ENCODE measurements around the gene SNN.
A peak's percentile ranks its signal among the peaks of the same experiment; 100 is the strongest.

The SNN gene

GRCh38 chr16:11681556-11681955 lies 13.3 kb downstream of the SNN start:
- DNase-seq, result no peak

GRCh38 chr16:11681976-11682654 lies 13.9 kb downstream of the SNN start:
- no peak for DNase-seq

GRCh38 chr16:11682655-11683096 lies 14.4 kb downstream of the SNN start:
- DNase-seq, result no peak

DNA sequence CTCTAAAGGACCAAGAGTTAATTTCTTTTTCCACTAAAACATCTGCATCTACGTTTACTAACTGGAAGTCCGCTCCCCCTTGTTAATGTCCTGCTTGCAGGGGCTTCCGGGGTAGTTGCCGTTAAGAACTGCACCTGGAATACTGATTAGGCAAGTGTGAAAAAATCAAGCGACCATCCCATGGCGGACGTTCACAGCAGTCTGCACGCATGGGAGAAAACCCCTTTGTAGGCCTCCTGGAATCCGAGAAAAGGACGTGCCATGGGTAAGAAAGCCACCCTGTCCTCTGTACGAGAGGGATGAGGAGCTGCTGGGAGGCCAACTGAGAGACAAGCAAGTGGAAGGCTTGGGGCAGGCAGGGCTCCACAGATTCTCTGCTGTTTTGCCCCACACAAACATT lies 14.9 kb downstream of the SNN start:
- DNase-seq, result no peak

DNA sequence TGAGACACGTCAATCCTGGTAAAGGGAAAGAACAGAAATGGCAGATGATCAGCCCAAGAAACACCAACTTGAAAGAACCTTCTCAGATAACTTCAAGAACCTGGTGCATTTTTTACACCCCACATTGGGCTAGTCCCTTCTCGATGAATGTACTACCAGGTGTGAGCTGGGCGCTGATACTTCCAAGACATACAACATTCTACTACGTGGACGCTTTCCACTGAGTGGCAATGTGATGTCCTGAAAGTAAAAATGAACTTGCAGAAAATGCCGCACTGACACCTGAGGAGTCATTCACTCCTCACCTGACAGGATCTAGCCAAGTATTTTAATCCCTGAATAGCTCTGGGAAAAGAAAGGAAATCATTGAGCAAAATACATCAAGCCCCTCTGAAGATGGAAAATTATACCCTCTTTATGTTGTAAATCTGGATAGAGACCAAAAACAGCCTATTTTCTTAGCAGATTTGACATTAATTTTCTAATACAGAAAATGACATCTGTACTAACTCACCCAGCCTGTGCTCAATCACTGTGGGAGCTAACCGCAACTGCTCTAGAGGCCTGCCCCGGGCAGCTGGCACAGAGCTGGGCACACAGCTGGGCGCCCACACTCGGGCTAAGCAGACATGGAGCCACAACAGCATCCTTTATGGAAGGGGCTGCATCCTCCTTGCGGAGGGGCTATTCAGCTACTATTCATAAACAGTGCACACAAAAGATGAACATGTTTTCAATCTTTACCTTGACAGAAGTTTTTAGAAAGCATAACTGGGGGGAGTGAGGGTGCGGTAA lies 16.2 kb downstream of the SNN start:
- no peak for DNase-seq

- no peak for DNase-seq
Measured at GRCh38 chr16:11685844-11686618, 17.8 kb downstream of the SNN start.

GRCh38 chr16:11686713-11687380 lies 18.6 kb downstream of the SNN start:
- no peak for DNase-seq

GRCh38 chr16:11687601-11688519 lies 19.6 kb downstream of the SNN start:
- no peak for DNase-seq

DNA sequence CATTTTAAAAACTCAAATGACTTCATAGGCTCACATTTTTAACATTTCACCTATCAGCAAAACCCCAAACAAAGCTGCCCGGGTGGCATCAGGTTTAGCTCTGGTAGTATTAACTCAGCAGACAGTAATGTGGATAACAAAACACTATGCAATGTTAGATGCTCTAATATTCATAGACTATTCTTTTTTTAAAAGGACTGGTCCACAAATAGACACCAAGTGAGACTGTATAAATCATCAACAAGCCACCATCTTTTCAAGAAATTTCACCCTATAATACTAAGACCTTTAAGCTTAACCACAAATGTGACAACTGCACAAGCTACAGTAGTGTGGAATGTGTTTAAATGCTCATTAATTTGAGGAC lies 20.2 kb downstream of the SNN start:
- DNase-seq, result no peak

DNA sequence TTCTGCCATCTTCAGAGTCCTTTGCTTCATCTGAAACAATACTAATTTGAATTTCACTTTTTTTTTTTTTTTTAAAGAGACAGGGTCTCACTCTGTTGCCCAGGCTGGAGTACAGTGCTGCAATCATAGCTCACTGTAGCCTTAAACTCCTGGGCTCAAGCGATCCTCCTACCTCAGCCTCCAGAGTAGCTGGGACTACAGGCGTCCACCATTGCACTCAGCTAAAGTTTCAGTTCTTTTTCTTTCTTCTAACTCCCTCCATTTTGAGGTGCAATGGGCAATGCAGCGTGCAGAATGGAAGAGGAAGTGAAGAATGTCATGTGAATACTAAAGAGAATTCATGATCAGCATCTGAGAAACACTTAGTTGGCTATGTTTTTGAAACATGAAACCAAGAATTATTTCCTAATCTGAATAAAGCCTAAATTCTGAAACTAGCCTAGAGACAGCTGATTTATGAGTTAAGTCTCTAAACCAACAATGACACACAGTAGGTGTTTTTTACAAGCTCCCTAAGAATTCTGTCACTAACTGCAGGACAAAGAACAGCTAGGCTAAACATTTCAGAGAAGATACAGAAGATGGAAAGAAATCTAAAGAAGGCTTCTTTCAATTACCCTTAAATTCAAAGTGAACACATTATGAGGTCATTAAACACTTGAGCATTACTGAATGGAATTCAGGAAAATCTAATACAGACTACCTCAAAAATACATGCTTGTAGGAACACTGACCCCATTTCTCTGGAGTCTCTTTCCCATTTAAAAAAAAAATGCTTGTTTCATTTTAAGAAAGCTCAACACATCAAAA lies 21.0 kb downstream of the SNN start:
- peak in 1 of 2 donors; percentile 42 for DNase-seq

GRCh38 chr16:11691235-11691634 lies 23.0 kb downstream of the SNN start:
- DNase-seq, result no peak

- no peak for DNase-seq
Measured at GRCh38 chr16:11691771-11692170, 23.5 kb downstream of the SNN start.

DNA sequence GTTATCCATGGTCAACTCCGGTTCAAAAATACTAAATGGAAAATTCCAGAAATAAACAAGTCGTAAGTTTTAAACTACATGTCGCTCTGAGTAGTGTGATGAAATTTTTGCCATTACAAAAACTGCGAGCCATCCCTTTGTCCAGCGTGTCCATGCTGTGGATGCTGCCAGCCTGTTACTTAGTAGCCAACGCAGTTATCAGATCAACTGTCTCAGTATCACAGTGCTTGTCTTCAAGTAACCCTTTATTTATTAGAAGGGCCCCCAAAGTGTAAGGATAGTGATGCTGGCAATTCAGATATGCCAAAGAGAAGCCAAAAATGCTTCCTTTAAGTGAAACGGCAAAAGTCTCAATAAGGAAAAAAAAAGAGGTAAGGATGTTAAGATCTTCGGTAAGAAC lies 23.9 kb downstream of the SNN start:
- no peak for DNase-seq

- no peak for DNase-seq
Measured at GRCh38 chr16:11692651-11693050, 24.4 kb downstream of the SNN start.

DNA sequence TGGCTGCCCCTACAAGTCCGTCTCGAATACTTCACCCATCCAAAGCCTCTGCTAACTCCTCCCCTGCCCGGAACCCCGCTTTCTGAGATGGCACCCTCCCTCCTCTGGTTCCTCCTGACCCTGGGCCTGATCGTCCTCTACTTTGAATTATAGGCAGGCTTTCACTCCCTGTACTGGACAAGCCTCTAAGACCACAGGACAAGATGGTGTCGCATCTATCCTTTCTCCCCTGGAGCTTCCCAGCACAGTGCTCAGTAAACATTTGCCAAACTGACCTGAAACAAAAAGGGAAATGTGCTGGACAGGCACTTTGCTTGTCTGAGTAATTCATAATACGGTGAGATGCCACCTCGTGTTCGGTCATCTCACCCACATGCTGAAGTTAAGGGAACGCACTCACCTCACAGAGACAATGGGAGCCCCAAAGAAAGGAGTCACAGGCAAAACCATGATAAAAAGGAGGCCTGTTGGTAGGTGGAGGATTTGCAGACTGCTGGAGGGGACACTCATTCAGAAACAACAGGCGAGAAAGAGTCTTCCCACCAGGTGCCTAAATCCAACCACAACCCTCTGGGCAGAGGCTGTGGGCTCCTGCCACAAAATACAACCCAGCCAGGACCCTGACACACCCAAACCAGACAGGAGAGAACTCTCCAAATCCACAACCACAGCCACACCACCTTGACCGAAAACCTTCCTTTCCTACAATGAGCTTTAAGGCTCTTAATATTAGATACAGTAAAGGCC lies 28.2 kb downstream of the SNN start:
- DNase-seq, result no peak

- no peak for DNase-seq
Measured at GRCh38 chr16:11697319-11697718, 29.1 kb downstream of the SNN start.

DNA sequence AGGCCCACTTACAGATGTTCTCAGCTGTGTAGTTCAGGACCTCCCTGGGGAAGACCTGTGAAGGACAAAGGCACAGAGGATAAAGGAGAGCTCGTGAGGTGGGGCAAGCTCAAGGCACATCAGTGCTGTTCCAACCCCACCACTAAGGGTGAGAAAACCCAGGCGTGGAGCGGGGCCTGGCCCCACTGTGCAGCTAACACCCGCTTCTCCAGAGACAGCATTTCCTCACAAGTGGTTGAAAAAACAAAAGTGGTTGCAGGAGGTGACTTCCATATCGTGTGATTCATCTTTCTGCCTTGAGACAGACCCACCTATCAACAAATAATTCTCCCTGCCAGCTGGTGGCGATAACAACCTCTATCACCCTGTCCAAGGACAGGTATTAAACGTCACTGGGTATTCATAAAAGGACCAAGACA lies 30.0 kb downstream of the SNN start:
- DNase-seq, result peak in 1 of 2 donors; percentile 30

DNA sequence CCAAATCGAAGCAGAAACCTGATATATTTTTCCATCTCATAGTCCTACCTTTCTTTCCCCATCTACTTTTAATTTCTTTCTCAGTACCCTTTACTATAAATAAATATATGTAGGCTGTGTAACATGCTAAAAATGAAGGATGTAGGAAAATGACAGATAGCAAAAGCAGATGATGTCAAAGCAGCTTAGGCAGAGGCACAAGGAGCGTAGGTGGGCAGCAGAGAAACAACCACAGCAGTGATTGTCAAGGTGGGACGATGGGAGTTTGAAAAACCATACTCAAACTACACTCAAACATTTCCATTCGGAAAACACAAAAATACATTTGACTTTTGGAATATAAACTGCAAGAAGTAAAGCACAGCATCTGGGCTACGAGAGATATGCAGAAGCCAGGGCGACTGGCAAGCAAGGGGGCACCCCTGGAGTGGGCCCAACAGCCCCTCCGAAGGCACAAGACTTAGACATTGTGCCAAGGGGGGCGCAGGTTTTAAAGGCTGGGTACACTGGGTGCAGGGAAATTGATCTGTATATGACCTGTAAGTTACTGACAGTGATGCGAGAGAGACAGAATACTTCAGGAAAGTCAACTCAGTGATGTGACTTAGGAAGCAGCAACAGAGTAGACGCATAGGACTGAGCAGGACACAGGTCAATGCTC lies 31.1 kb downstream of the SNN start:
- DNase-seq, result no peak

GRCh38 chr16:11700264-11701029 lies 32.2 kb downstream of the SNN start:
- DNase-seq, result no peak

All from CD4-positive, alpha-beta T cell treated with Interferon alpha-2 for 1 hour (primary cell).